Muscle of arm (tissue), 12 donors: ENCODE results near the gene HERPUD2. TPM values are rescaled to one million over a fixed set of nuclear protein-coding genes. Genes with fewer than 3 reads are reported as not detected.
"Not testable (repeated sequence)": the region's sequence is repeated elsewhere in the genome, so short reads cannot be mapped to it uniquely, and the experiment has no call there.

Experiments
- DNase-seq: peaks from one replicate; pipeline ENCODE4 v3.0.0-alpha.2; 2013
- polyA plus RNA-seq, 12 donors: library from polyadenylated mRNA; unstranded; fragments of 120-200 nt; gene quantifications; one replicate each; pipeline ENCODE4 v1.2.1, GENCODE V29; 2013; ENCODE audit not compliant: insufficient read length in 12 of 12

The HERPUD2 gene
- polyA plus RNA-seq, 12 donors, result 21.5 to 51.2 (median 28.2) TPM; not detected in 1

- peak; percentile 56 for DNase-seq
Measured at GRCh38 chr7:35716038-35716803, 21.3 kb upstream of the HERPUD2 start.

- DNase-seq, result no peak
Measured at GRCh38 chr7:35714862-35715261, 19.9 kb upstream of the HERPUD2 start.

GRCh38 chr7:35714407-35714806, 19.5 kb upstream of the HERPUD2 start:
- DNase-seq, result no peak

GRCh38 chr7:35712563-35713226, 17.8 kb upstream of the HERPUD2 start:
- no peak for DNase-seq

GRCh38 chr7:35707422-35707821, 12.5 kb upstream of the HERPUD2 start:
- no peak for DNase-seq

GRCh38 chr7:35705932-35706461, 11.1 kb upstream of the HERPUD2 start:
- DNase-seq, result no peak

GRCh38 chr7:35704261-35704660, 9.3 kb upstream of the HERPUD2 start:
- DNase-seq, result no peak

- DNase-seq, result no peak
Measured at GRCh38 chr7:35702541-35702940, 7.6 kb upstream of the HERPUD2 start.

- DNase-seq, result no peak
Measured at GRCh38 chr7:35701287-35701900, 6.5 kb upstream of the HERPUD2 start.

- DNase-seq, result no peak
Measured at GRCh38 chr7:35700865-35701264, 5.9 kb upstream of the HERPUD2 start.

- DNase-seq, result no peak
Measured at GRCh38 chr7:35700333-35700732, 5.4 kb upstream of the HERPUD2 start.

GRCh38 chr7:35699796-35700305, 4.9 kb upstream of the HERPUD2 start:
- no peak for DNase-seq

GRCh38 chr7:35698382-35698781, 3.4 kb upstream of the HERPUD2 start:
- not testable (repeated sequence) for DNase-seq

GRCh38 chr7:35697414-35698175, 2.7 kb upstream of the HERPUD2 start:
- no peak for DNase-seq

- no peak for DNase-seq
Measured at GRCh38 chr7:35695987-35696386, 1.1 kb upstream of the HERPUD2 start.

- no peak for DNase-seq
Measured at GRCh38 chr7:35695473-35695850, 527 bp upstream of the HERPUD2 start.

- peak; percentile 28 for DNase-seq
Measured at GRCh38 chr7:35694161-35694783, 663 bp downstream of the HERPUD2 start.

GRCh38 chr7:35691827-35692307, 3.1 kb downstream of the HERPUD2 start:
- no peak for DNase-seq

- DNase-seq, result no peak
Measured at GRCh38 chr7:35691366-35691765, 3.6 kb downstream of the HERPUD2 start.

GRCh38 chr7:35690614-35691013, 4.3 kb downstream of the HERPUD2 start:
- DNase-seq, result not testable (repeated sequence)

- no peak for DNase-seq
Measured at GRCh38 chr7:35685781-35686180, 9.2 kb downstream of the HERPUD2 start.
